Fibroblast of villous mesenchyme (primary cell): Measurements from ENCODE around the gene UNC5C. TPM values are rescaled to one million over a fixed set of nuclear protein-coding genes. Genes with fewer than 3 reads are reported as not detected.

Experiments
- DNase-seq: peaks from one replicate; pipeline ENCODE4 v3.0.0-alpha.2; 2010; ENCODE audit warnings: low read depth
- H3K4me3 ChIP-seq: 2 replicates; pipeline ENCODE4 v1.5.1; 2011; ENCODE audit warnings: low read depth, mild to moderate bottlenecking, low read length
- CTCF ChIP-seq: IDR thresholded peaks from 2 replicates; pipeline ENCODE4 v1.5.1; 2012; ENCODE audit warnings: low read depth, mild to moderate bottlenecking, low read length; ENCODE audit not compliant: insufficient read depth
- total RNA-seq: library from RNA; depleted of rRNA; stranded (reverse); fragments of >200 nt; gene quantifications from 2 replicates; pipeline ENCODE4 v1.2.3, GENCODE V29; 2012

The UNC5C gene
- total RNA-seq, 1 donor: 0.43 TPM

GRCh38 chr4:95402299-95402698 lies 146.5 kb downstream of the UNC5C start:
- H3K4me3 ChIP-seq: no peak overlapping the region
- no peak for TF ChIP-seq CTCF
- DNase-seq: no peak

- no peak for DNase-seq
- TF ChIP-seq CTCF: no peak
- no peak overlapping the region for H3K4me3 ChIP-seq
Measured at GRCh38 chr4:95398217-95398616, 150.6 kb downstream of the UNC5C start.

- TF ChIP-seq CTCF: no peak
- no peak overlapping the region for H3K4me3 ChIP-seq
- no peak for DNase-seq
Measured at GRCh38 chr4:95394752-95395306, 153.9 kb downstream of the UNC5C start.

- no peak for TF ChIP-seq CTCF
Measured at GRCh38 chr4:95393821-95394220, 155.0 kb downstream of the UNC5C start.

GRCh38 chr4:95388911-95389310 lies 159.9 kb downstream of the UNC5C start:
- DNase-seq: no peak
- H3K4me3 ChIP-seq: no peak overlapping the region
- no peak for TF ChIP-seq CTCF

More at GRCh38 chr4:95393821-95394220, 155.0 kb downstream of the UNC5C start:
- H3K4me3 ChIP-seq: no peak overlapping the region
- no peak for DNase-seq

GRCh38 chr4:95387719-95388118 lies 161.1 kb downstream of the UNC5C start:
- TF ChIP-seq CTCF: no peak
- DNase-seq: no peak
- H3K4me3 ChIP-seq: no peak overlapping the region

- no peak overlapping the region for H3K4me3 ChIP-seq
- TF ChIP-seq CTCF: no peak
- DNase-seq: no peak
Measured at GRCh38 chr4:95386410-95386809, 162.4 kb downstream of the UNC5C start.
